H1 (cell line): ENCODE measurements around the gene KLHL35. TPM values are rescaled to one million over a fixed set of nuclear protein-coding genes. Genes with fewer than 3 reads are reported as not detected.

Experiments
- CHD7 ChIP-seq: fragments of 300-600 bp; sonication (generic); IDR thresholded peaks from 2 replicates; pipeline ENCODE4 v1.7.1; 2012; ENCODE audit warnings: low read length, moderate library complexity, mild to moderate bottlenecking, inconsistent platforms; ENCODE audit not compliant: insufficient replicate concordance
- RBBP5 ChIP-seq: IDR thresholded peaks from 2 replicates; pipeline ENCODE4 v1.7.1; 2012; ENCODE audit warnings: low read depth, mild to moderate bottlenecking, inconsistent platforms, low read length, moderate library complexity, borderline replicate concordance
- RNF2 ChIP-seq: fragments of 200-900, 300-1000 bp; sonication (generic); IDR thresholded peaks from 2 replicates; pipeline ENCODE4 v1.7.1; 2016; ENCODE audit warnings: borderline replicate concordance, low read depth, mild to moderate bottlenecking, antibody characterized with exemption, low read length; ENCODE audit not compliant: poor library complexity, severe bottlenecking; ENCODE audit errors: missing control alignments
- polyA plus RNA-seq, 7 experiments: library from polyadenylated mRNA; depleted of rRNA in 3 of 7; stranded (reverse) in 5 of 7; unstranded in 2 of 7; fragments of >200 nt in 5 of 7; fragments of 200-250 nt in 2 of 7; gene quantifications; 1 replicate in 5 of 7; 2 replicates in 1 of 7; 4 replicates in 1 of 7; pipeline versions ENCODE4 v1.2.1 to v1.2.3, GENCODE V29; 2011 to 2013; ENCODE audit warnings: missing spikeins in 2 of 7, mixed read lengths in 2 of 7
- total RNA-seq: library from RNA; stranded (reverse); fragmentation: NEBNext Ultra II Directional; extraction: Animal tissue kit (Norgen Biotek cat#: 25700); gene quantifications from 2 replicates; pipeline ENCODE4 v1.2.1, GENCODE V29; 2021

Gene KLHL35
- total and polyA plus RNA-seq, 2 of the 8 experiments (the other 6 are each of a cell fraction or from before 2014, with no cell fraction given) = 0.35 to 0.41 TPM

- no peak for TF ChIP-seq CHD7
- TF ChIP-seq RNF2 = no peak
- no peak for TF ChIP-seq RBBP5
These were observed 1.2 kb downstream of the KLHL35 start (continued) for GRCh38 chr11:75431533-75432525.
